GM19043 (cell line): ENCODE data around the gene MVB12B.

Experiments used
- ATAC-seq: cut with Tn5 transposase; IDR thresholded peaks from one replicate; pipeline ENCODE4 v1.9.1; 2021; ENCODE audit warnings: low read depth; ENCODE audit not compliant: unreplicated experiment

Gene MVB12B

DNA sequence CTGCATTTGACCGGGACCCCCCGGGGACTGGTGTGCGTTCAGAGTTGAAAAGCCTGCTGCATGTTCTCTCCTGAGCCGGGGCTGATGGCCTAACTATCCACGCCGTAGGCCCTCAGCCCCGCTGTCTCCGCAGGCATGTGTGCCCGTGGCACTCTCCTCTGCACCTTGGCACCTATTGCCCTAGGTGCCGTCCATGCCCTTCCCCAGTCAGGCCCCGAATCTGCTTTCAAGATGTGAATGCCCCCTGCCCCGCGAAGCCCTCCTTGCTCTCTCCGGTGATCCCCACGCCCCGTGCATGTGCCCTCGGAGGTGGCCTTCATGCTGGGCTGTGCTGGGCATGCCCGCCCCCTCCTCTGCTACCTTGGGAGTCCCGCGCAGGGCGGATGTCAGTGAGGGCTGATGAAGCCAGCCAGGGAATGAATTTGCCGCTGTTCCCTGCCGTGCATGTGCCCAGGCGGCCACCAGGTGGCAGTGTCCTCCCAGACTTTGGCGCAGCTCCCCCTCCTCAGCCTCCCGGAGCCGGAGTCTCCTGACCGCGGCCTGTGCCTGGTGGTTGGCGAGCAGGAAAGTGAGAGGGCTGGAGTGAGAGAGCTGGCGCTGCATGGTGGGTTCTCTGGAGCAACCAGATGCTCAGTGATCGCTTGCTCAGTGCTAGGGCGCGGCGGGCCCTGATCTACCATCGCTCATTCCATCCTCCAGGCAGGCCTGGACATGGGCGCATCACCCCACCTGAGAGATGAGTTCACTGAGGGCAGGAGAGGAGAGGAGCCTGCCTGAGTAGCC is 174.2 kb downstream of the MVB12B start:
- no peak for ATAC-seq

DNA sequence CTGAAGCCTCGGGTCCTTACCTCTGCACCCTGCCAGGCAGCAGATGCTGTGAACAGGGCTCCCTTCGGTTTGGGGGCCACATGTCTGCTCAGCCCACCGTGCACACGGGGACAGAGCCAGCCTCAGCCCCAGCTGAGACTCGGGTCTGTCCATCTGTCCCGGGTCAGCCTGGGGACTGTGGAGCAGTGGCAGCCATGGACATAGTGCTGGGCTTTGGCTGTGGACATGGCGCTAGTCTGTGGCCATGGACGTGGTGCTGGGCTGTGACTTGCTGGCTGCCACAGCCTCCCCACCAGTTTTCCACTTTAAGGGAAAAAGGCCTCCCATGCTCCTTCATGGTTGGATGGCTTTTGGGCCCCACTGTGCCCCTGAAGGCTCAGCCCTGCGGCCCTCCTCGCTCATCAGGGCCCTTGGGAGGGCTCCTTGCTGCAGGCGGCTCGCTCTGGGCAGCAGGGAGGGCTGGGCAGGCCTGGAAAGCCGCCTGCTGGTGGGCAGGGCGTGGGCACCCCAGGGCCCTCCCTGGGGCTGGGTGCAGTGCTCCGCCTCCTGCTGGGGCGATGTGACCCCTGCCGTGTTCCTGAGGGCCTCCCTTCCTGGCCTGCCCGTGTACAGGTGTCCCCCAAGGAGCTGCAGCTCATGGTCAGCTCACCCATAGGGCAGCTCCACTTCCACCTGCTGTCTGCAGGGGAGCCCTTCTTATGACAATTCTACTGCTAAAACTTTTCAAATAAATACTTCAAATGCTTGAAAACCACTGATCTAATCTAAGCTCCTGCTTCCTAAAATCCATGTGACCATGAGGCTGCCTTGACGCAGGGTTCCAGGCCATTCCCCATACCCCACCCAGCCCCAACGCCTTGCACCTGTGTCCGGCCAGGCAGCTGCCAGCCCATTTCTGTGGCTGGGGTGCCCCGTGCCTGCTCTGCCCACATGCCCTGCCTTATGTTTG is 175.0 kb downstream of the MVB12B start:
- ATAC-seq = no peak

DNA sequence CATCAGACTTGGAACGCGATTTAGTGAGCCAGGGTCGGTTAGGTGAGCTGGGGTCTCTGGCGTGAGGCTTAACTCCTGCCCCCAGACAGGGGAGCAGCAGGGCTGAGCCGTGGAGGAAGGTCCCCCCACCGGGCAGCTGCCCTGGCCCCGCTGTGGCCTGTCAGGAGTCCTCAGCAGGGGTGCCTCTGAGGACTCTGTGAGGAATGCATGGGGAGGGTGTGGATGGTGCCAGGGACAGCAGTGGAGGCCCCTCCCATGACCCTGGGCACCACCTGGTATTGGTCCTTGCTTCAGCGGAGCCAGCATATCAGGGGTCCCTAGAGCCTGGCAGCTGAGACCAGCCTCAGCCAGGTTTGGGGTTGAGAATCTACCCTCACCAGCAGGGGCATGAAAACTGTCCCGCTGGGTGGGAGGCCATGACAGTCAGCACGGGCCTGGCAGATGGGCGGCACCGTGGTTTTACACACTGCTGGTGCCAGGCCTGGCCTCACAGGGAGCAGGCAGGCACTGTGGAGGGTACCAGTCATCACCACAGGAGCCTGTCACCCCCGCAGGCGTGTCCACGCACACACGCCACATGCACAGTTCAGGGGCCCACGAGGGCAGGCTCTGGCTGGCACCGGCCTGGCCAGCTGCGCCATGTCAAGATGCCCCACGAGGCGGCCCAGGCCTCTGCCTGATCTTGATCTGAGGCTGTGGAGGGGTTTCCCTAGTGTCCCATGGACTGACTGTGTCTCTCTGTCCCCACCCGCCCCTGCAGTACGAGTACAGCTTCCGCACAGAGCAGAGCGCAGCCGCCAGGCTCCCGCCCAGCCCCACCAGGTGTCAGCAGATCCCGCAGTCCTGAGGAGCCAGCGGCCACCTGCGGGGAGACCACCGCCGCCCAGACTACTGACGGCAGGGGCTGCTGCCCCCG is 176.0 kb downstream of the MVB12B start:
- ATAC-seq = no peak

DNA sequence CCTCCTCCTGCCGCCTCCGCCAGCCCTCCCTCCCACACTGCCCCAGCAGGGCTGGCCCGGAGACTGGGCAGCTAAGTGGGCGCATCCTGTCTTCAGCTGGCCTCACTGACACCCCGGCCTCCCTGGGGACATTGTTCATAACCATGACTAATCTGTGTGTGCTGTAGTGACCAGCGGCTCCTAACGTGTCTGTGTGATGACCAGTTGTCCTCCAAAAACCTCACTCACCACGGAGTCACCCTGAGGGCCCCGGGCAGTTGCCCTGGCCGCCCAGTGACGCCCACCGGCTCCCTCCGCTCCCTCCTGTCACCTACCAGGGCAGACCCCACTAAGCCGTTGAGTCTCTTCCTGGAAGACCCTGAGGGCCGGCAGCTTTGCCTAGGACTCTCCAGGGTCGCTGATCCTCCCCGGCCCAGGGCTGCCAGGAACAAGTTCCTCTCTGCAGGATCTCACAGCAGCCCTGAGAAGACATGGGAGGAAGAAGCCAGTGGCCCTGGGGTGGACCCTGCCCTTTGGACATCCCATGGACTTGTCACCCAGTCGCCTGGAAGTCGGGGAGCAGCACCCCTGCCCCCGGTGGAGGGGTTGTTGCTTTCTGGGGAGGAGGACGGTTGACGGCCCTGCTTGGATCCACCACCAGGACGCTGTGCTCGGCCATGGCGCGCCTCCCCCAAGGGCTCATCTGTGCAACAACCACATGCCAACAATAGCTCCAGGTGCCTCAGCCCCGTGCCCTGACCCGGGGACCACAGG is 176.9 kb downstream of the MVB12B start:
- no peak for ATAC-seq

DNA sequence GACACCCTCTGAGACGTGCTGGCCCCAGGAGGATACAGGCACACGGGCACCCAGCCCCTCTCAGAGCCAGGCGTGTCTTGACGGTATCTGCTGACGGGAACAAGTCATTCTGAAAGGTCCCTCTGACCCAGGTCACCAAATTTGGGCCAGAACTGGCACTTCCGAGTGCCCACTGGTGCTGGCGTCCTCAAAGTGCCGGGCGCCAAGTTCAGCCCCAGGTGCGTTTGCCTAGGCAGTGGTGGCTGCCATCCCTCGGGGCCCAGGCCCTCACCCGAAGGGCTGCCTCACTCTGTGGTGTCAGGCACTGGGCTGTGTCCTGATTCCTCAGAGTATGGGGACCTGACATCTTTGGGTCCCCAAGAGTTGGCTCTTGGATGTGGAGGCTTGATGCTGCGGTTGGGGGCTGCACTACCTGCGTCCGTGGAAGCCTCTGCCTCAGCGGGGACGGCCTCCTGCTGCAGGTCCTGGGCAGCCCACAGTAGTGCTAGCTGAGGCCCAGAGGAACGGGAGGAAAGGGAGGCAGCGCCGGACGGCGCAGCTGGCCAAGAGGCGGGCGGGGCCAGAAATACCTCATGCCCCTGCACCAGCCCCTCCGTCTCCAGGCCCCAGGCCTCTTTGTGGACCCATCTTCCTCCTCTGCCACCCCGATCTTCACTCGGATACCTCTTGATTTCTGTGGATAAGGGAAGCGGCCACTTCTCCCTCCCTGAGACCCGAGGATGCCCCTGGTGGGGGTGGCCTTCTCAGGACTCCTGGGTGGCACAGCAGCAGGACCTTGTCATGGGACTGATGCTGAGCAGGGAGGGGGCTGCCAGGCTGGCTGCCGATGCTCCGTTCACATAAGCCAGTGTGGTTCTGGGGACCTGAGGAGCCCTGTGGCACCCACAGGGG is 177.7 kb downstream of the MVB12B start:
- ATAC-seq = no peak

DNA sequence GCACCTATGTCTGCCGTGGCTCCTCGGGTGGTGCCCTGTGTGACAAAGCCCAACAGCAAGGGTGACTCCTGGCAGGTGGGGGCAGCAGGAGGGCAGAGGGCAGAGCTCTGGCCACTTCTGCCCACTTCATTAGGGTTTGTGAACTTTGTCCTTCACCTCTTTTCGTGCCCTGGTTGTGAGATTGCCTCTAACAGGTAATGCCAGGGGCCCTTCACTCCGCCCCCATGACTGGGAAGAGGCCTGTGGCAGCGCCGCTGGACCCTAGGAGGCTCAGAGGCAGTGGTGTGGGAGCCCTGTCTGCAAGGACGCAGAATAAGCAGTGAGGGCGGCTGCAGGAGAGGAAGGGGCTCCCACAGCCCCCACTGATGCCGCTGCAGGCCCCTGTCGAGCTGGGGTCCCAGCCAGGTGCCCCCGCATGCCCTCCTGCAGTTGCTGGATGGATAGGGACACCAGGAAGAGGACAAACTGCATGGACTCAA is 178.4 kb downstream of the MVB12B start:
- no peak for ATAC-seq

DNA sequence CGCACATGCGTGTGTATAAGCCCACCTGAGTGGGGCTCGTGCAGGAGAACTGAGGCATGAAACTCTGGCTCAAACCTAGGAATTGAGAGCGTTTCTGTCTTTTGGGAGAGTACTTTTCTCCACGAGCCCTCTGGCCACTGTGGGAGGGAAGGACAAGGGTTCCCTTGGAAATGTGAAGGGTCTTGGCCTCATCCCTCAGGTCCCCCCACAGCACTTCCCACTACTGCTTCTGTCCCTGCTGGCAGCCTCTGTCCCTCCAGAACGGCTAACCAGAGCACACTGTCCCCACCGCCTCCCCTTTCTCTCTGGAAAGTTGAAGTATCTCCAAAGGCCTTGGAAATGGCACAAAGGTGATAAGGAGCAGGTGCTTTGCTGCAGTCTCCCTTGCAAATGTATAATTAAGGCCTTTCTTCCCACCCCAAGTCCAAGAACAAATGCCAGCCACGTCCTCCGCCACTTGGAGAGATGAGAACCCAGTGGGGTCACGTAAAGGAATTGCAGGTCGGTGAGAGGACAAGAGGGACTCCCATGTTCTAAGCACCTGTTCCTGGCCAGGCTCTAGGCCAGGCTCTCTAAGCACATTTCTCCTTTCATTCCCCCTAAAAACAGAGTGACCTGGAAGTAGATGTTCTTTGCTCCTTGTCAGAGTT is 179.2 kb downstream of the MVB12B start:
- no peak for ATAC-seq

DNA sequence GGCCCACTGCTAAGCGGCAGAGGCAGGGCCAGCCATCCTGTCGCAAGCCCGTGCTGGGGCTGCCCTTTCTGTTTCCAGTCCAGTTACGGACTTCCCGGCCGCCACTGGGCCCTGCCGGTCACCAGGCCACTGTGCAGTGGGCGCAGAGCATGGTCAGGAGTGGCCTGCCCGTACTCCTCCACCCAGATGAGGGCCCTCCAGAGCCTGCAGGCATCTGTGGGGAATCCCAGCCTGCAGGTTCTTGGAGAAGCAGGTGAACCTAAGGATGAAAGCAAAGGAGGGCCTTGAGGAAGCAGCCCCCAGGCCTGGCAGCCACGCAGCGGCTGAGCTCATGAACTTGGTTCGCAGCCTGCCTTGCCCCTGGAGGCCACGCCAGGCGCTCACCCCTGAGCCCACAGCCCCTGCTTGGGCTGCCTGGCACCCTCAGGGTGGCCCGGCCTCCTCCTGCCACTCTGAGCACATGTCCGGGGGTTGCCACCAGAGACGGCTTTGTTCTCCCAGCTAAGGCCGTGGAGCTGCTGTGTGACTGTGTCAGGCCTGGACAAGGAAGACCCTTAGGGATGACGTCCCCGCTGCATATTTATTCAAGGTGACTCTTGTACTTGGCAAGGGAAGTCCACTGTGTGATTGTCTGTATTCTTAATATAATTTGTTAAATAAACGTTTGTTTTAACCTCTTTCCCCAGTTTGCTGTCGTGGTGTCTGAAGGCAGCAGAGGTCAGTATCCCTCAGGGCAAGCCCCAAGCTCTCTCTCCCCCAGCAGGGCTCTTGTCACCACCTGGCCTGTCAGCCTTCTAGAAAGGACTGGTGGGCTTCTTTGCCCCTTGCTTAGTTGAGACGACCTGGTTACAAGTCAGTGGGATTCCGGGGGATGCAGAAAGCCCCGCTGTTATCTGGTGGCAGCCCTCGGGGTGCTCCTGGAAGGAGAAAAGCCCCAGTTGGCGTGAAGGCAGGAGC is 180.0 kb downstream of the MVB12B start:
- ATAC-seq = no peak

DNA sequence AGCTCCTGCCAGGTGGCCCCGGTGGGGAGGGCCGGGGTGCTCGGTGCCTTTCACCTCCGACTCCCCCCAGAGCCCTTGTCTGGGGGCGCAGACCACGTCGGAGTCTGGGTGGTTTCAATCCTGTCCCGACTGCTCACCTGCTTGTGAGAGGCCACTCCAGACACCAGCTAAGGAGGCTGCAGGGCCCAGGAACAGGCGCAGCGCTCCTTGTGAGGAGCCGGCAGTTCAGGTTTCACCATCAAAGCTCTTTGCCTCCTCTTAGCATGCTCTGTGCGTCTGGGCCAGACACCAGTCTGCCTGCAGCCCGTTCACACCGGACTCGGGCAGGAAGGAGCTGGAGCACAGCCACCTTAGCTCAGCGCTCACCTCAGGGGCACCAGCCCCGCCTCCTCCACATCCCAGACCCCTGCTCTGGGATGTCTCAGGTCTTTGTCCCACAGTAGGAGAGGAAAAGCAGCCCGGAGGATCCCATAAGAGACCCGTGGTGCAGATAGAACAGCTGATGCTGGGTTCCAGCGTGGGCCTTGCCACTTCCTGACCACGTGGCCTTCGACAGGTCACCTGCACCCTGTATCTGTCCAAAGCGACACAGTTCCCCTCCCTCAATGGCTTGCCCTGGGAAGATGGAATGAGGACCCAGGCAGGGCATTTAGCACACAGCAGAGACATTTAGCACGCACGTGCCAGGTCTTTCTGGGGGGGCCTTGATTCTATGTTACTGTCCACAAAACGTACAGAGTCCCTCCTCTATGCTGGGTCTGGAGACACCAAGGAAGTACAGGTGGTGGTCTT is 180.9 kb downstream of the MVB12B start:
- ATAC-seq = no peak

DNA sequence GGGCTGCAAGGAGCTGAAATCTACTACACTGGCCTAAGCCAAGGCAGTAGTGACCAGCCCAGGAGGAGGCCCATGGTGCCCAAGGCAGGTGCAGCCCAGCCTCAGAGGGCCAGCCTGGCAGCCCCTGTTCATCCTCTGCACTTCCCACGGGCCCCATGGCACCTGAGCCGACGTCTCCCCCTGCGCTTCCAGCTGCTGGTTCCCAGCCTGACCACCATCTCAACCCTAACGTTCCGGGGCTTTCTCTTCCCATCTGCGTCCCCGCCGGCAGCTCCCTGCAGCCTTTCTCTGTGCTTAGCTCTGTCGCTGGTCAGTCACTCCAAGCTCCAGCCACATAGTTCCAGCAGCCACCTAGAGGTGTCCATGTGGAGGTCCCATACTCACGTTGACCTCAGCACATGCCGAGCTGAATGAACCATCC is 181.6 kb downstream of the MVB12B start:
- no peak for ATAC-seq

DNA sequence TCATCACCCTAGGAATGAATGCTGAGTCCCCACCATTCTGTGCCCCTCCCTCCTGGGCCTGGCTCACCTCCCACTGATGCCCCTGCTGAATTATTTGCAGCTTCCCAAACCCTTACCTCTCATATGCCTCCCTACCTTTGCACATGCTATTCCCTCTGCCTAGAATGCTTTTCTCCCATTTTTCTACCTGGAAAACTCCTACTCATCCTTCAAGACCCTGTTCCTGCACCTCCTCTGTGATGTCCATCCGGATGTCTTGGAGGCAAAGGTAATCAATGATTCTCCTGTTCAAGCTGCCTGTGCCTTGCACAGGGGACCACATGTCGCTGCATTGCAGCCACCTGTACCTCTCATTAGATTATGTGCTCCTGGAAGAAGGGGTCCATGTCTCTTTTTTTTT is 182.3 kb downstream of the MVB12B start:
- no peak for ATAC-seq

DNA sequence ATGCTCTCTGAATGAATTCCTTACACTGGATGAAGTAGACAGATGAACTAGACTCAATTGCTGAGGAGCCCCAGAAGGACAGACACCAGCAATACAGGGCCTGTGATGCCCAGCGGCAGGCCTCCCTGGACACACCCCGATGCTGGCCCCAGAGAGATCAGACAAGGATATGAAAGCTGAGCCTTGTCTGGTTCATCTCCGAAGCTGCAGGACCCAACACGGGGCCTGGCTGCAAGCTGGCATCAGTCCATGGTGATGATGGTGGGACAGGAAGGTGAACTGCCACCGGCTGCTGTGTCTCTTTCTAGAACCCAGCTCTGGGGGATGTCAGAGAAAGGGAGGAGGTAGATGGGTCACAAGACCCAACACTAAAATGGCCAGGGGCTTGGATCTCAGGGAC is 183.1 kb downstream of the MVB12B start:
- ATAC-seq = no peak

DNA sequence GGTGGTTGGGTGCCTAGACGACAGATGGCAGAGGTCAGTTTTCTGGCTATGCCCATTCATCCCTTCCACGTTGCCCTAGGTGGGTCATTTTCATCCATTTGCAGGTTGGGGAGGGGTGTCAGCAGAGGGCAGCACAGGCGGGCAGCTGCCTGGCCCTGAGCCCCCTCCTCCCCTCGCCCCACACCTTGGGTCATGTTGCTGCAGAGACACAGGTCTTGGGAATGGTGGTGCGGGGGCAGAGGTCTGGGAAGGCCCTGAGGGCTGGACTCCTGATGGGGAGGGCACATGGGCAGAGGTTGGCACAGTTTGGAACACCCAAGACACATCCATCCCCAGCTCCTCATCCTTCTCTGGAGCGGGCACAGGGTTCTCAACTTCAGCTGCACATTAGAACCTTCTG is 183.9 kb downstream of the MVB12B start:
- no peak for ATAC-seq

DNA sequence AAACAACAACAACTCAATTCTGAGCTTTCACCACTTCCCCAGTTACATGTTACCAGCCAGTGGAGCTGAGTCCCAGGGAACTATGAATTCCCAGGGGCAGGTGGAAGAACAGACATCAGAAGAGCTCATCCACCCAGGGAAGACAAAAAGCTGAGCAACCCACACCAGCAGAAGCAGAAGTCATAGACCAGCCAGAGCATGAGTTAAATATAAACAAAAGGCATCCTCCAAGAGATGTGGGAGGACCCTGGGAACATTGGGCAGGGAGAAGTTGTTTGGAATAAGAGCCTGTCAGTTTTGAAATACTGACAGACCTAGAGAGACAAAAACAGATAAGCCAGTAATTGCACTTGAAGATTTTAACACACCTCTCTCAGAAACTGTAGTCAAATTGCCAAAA is 184.8 kb downstream of the MVB12B start:
- no peak for ATAC-seq

DNA sequence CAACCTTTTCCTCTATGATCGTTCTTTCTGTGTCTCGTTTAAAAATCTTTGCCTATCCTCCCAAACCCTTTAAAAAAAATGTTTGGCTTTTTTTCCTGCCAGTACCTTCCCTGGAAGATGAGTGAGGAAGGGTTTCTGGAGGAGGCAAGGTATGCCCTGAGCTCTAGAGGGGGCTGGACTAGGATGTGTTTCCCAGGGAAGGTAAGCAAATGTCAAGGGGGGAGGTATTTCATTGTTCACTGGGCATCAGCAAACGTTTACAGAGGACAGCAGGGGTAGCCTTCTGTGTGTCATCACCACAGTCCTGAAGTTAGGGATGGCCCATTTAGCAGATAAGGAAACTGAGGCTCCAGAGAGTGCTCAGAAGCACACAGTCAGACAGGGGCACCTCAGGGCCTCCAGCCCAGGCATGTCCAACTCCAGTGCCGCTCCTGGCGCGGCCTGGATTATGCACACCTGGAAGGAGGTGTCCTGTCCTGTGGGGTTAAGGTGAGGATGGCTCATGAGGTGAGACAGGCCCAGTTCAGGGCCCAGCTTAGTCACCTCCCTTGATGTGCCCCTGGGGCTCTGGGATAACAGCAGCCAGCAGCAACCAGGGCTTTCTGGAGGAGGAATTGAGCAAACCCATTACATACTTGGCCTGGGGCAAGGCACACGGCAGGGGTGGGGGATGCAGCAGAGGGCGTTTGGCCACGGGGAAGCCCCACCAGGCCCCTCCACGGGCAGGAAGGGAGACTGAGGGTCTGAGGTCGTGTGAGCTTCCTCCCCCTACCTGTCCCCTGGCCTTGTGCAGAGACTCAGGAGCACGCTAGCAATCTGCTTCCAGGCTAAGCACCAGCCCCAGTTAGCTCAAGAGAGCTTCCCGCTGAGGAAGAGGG is 186.8 kb downstream of the MVB12B start:
- ATAC-seq = no peak
